Measurements from ENCODE around the gene PTGFRN. TPM values are rescaled to one million over a fixed set of nuclear protein-coding genes. Genes with fewer than 3 reads are reported as not detected.

PTGFRN gene
- total RNA-seq, 1 donor from 2014 or later, result 53.2 TPM

DNA sequence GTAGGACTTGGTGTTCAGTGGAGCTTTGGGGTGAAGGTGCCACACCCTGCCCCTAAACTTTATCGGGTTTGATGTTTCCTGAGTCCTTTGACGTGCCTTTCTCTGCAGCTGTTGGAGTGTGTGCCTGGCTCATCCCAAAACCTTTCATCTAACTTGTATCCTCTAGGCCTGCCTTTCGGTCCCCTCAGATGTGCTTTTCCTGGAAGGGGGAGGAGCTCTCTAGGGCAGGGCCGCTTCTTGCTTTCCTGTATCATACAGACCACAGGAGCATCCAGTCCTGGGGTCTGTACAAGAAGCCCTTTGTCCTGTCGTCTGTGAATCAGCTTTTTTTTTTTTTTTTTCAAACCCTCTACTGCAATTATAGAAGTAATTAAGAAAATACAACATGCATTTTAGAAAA lies 35.7 kb downstream of the PTGFRN start:
- Histone ChIP-seq H3F3A (ENCODE audit: low read depth) (peaks cover 17% of the 10 kb centered on the region), H2AFZ (replicated peaks) (no peak overlapping the region), H3K9me3 (ENCODE audit: low read depth) (no peaks in the 10 kb centered on the region), H3K4me3 (no peak overlapping the region), H3K79me2 (ENCODE audit: low read depth) (no peaks in the 10 kb centered on the region), H3K27ac (no peak overlapping the region), H3K27me3 (no peaks in the 10 kb centered on the region), H3K4me1 (peaks cover 28% of the 10 kb centered on the region), H3K9ac (no peak overlapping the region), H4K20me1 (ENCODE audit: low read depth) (peaks cover 20% of the 10 kb centered on the region), H3K4me2 (no peak overlapping the region), H3K36me3 (no peaks in the 10 kb centered on the region)
- no peak for DNase-seq (ENCODE audit: low spot score)
- peaks cover 22% of the 10 kb centered on the region for H3K4me1 Mint-ChIP-seq
- no peaks in the 10 kb centered on the region for H3K27me3 Mint-ChIP-seq (ENCODE audit: insufficient read depth, low read depth)
- peaks cover 19% of the 10 kb centered on the region for H3K36me3 Mint-ChIP-seq
- H3K4me3 Mint-ChIP-seq, result no peak overlapping the region
- no peak for TF ChIP-seq EZH2phosphoT487 (IDR thresholded peaks at IDR 0.05)
- TF ChIP-seq, protein P1, sequence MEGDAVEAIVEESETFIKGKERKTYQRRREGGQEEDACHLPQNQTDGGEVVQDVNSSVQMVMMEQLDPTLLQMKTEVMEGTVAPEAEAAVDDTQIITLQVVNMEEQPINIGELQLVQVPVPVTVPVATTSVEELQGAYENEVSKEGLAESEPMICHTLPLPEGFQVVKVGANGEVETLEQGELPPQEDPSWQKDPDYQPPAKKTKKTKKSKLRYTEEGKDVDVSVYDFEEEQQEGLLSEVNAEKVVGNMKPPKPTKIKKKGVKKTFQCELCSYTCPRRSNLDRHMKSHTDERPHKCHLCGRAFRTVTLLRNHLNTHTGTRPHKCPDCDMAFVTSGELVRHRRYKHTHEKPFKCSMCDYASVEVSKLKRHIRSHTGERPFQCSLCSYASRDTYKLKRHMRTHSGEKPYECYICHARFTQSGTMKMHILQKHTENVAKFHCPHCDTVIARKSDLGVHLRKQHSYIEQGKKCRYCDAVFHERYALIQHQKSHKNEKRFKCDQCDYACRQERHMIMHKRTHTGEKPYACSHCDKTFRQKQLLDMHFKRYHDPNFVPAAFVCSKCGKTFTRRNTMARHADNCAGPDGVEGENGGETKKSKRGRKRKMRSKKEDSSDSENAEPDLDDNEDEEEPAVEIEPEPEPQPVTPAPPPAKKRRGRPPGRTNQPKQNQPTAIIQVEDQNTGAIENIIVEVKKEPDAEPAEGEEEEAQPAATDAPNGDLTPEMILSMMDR (IDR thresholded peaks at IDR 0.05), result no peak
- no peak for TF ChIP-seq EZH2 (IDR thresholded peaks at IDR 0.05)
- no peak overlapping the region for H3K27ac Mint-ChIP-seq
- no peaks in the 10 kb centered on the region for H3K9me3 Mint-ChIP-seq

DNA sequence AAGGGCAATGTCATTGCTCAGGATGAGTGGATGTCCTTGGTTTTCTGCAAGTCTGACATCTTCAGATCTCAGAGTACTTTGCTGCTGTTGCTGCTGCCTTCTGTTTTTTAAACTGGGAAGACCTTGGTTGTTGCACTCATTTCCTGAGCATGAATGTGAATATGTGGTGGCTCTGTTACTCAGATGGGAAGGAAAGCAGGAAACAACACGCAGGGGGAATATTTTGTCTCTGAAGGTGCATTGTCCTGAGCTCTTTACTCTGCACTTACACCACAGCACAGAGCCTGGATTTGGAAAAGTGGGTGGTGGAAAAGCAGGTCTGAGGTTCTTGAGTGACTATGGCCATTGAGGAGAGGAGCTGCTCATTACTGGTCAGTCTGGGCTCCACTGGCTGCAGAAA lies 36.3 kb downstream of the PTGFRN start:
- Histone ChIP-seq H3K9me3 (ENCODE audit: low read depth) (no peaks in the 10 kb centered on the region), H3K4me1 (peaks cover 28% of the 10 kb centered on the region), H3K79me2 (ENCODE audit: low read depth) (no peaks in the 10 kb centered on the region), H3K27ac (no peak overlapping the region), H4K20me1 (ENCODE audit: low read depth) (peaks cover 22% of the 10 kb centered on the region), H3K4me2 (no peak overlapping the region), H3K36me3 (no peaks in the 10 kb centered on the region), H3F3A (ENCODE audit: low read depth) (peaks cover 23% of the 10 kb centered on the region), H3K9ac (no peak overlapping the region), H2AFZ (replicated peaks) (no peak overlapping the region), H3K4me3 (no peak overlapping the region), H3K27me3 (no peaks in the 10 kb centered on the region)
- TF ChIP-seq, protein P1 (IDR thresholded peaks at IDR 0.05), result no peak
- TF ChIP-seq EZH2 (IDR thresholded peaks at IDR 0.05) (no peak), EZH2phosphoT487 (IDR thresholded peaks at IDR 0.05) (no peak)
- Mint-ChIP-seq H3K36me3 (peaks cover 19% of the 10 kb centered on the region), H3K4me3 (no peak overlapping the region), H3K27me3 (ENCODE audit: insufficient read depth, low read depth) (no peaks in the 10 kb centered on the region), H3K4me1 (peaks cover 22% of the 10 kb centered on the region), H3K9me3 (no peaks in the 10 kb centered on the region), H3K27ac (no peak overlapping the region)
- no peak for DNase-seq (ENCODE audit: low spot score)

DNA sequence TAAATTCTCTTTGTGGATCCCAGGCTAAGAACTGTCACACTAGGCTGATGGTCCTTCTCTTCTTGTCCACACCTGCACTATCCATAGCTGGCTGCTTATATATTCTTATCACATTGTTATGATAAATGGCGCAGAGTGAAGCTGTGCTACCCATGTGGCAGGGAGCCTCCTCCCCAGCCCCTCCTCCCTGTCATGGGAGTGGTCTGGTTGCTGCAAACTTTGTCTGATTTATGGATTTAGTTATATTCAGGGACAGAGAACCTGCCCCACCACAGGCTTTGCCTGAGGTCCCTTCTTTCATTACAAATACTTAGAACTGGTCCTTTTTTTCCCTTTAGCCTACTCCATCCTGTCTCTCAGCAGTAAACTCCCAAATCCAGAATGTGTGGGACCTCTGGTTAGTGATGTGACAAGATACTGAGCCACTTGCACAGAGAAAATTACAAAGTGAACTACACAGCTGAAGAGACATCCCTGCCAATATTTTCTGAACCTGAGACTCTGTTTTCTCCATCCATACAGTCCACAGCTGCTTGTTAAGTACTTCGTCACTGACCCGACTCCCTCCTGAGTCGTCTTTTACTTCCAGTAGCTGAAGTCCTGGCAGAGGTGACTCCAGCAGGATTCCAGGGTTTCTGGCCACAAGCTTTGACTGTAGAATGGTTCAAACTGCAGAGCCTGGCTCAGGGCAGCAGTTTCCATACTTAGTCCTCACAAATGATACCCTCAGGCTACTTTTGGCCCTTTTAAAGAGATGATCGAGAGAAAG lies 37.6 kb downstream of the PTGFRN start:
- H3K9me3 ChIP-seq (ENCODE audit: low read depth), result no peaks in the 10 kb centered on the region
- TF ChIP-seq EZH2phosphoT487 (IDR thresholded peaks at IDR 0.05) (no peak), EZH2 (IDR thresholded peaks at IDR 0.05) (no peak)
- TF ChIP-seq, protein P1 (IDR thresholded peaks at IDR 0.05), result no peak
- Mint-ChIP-seq H3K4me3 (no peak overlapping the region), H3K27me3 (ENCODE audit: insufficient read depth, low read depth) (no peaks in the 10 kb centered on the region), H3K4me1 (peaks cover 32% of the 10 kb centered on the region), H3K36me3 (peaks cover 22% of the 10 kb centered on the region), H3K27ac (no peak overlapping the region), H3K9me3 (no peaks in the 10 kb centered on the region)
- no peaks in the 10 kb centered on the region for H3K79me2 ChIP-seq (ENCODE audit: low read depth)
- no peaks in the 10 kb centered on the region for H3K27me3 ChIP-seq
- H3K36me3 ChIP-seq, result no peaks in the 10 kb centered on the region
- peaks cover 38% of the 10 kb centered on the region for H3K4me1 ChIP-seq
- no peak overlapping the region for H2AFZ ChIP-seq (replicated peaks)
- peaks cover 28% of the 10 kb centered on the region for H4K20me1 ChIP-seq (ENCODE audit: low read depth)
- no peak overlapping the region for H3K9ac ChIP-seq
- no peak overlapping the region for H3K4me2 ChIP-seq
- H3K27ac ChIP-seq, result no peak overlapping the region
- no peak for DNase-seq (ENCODE audit: low spot score)
- H3K4me3 ChIP-seq, result no peak overlapping the region
- H3F3A ChIP-seq (ENCODE audit: low read depth), result peaks cover 33% of the 10 kb centered on the region
